Fibroblast of lung (primary cell): ENCODE data around the gene DMBT1.

ENCODE experiments used
- CTCF ChIP-seq, 2 donors: IDR thresholded peaks in 1 of 2; conservative IDR thresholded peaks in 1 of 2; 1 replicate in 1 of 2; 2 replicates in 1 of 2; pipeline ENCODE4 v1.5.1; 2011 to 2012; ENCODE audit warnings: low read length in 2 of 2, control low read depth in 1 of 2, inconsistent platforms in 1 of 2, low read depth in 1 of 2, mild to moderate bottlenecking in 1 of 2
- EZH2 ChIP-seq: IDR thresholded peaks from 2 replicates; pipeline ENCODE4 v1.5.1; 2012; ENCODE audit warnings: low read length, control low read depth, mild to moderate bottlenecking; ENCODE audit errors: missing control alignments

GRCh38 chr10:122592161-122592560 lies 31.6 kb downstream of the DMBT1 start:
- TF ChIP-seq CTCF (conservative IDR thresholded peaks at IDR 0.05 in 1 of 2, IDR thresholded peaks at IDR 0.05 in 1 of 2; ENCODE audit: low read depth in 1 of 2, low read length in 2 of 2) (no peak), EZH2 (no peak)
